Astrocyte (in vitro differentiated cells and primary cell): ENCODE measurements around the gene PCNT. TPM values are rescaled to one million over a fixed set of nuclear protein-coding genes. Genes with fewer than 3 reads are reported as not detected.

ENCODE experiments used
- DNase-seq: peaks from one replicate; pipeline ENCODE4 v3.0.0-alpha.2; 2010; ENCODE audit warnings: low read depth
- FAIRE-seq: peaks from 2 replicates; lab custom pipeline; 2011; peaks lifted over from hg19 to GRCh38; lab: Jason Lieb, UNC
- H2AFZ ChIP-seq: 2 replicates; pipeline ENCODE4 v1.6.0; 2012; ENCODE audit warnings: low read depth, low read length, inconsistent platforms
- H3K27ac ChIP-seq: 2 replicates; pipeline ENCODE4 v1.5.1; 2011; ENCODE audit warnings: low read depth, low read length, inconsistent platforms
- H3K27me3 ChIP-seq: 2 replicates; pipeline ENCODE4 v1.6.0; 2011; ENCODE audit warnings: low read length, inconsistent platforms; ENCODE audit not compliant: insufficient read depth
- H3K36me3 ChIP-seq: 2 replicates; pipeline ENCODE4 v1.5.1; 2011; ENCODE audit warnings: low read length, inconsistent platforms; ENCODE audit not compliant: insufficient read depth
- H3K4me1 ChIP-seq: 2 replicates; pipeline ENCODE4 v1.5.1; 2011; ENCODE audit warnings: low read length, inconsistent platforms; ENCODE audit not compliant: insufficient read depth
- H3K4me2 ChIP-seq: 2 replicates; pipeline ENCODE4 v1.6.0; 2012; ENCODE audit warnings: low read length, inconsistent platforms
- H3K4me3 ChIP-seq: 2 replicates; pipeline ENCODE4 v1.5.1; 2011; ENCODE audit warnings: low read depth, mild to moderate bottlenecking, low read length, inconsistent platforms; ENCODE audit not compliant: insufficient read depth
- H3K79me2 ChIP-seq: 2 replicates; pipeline ENCODE4 v1.6.0; 2012; ENCODE audit warnings: mild to moderate bottlenecking, low read length, inconsistent platforms; ENCODE audit not compliant: insufficient read depth
- H3K9ac ChIP-seq: 2 replicates; pipeline ENCODE4 v1.6.0; 2012; ENCODE audit warnings: mild to moderate bottlenecking, low read length, inconsistent platforms
- H3K9me3 ChIP-seq: 2 replicates; pipeline ENCODE4 v1.5.1; 2012; ENCODE audit warnings: low read depth, mild to moderate bottlenecking, low read length, inconsistent platforms; ENCODE audit not compliant: insufficient read depth
- H4K20me1 ChIP-seq: 2 replicates; pipeline ENCODE4 v1.6.0; 2012; ENCODE audit warnings: low read length, inconsistent platforms; ENCODE audit not compliant: insufficient read depth
- H3K27ac Mint-ChIP-seq: one replicate; pipeline ENCODE4 v1.8.0; 2021; ENCODE audit warnings: mild to moderate bottlenecking, mixed read lengths; ENCODE audit not compliant: unreplicated experiment
- H3K27me3 Mint-ChIP-seq: one replicate; pipeline ENCODE4 v1.8.0; 2021; ENCODE audit warnings: low read depth, mixed read lengths; ENCODE audit not compliant: unreplicated experiment
- H3K36me3 Mint-ChIP-seq: one replicate; pipeline ENCODE4 v1.8.0; 2021; ENCODE audit warnings: low read depth, mixed read lengths; ENCODE audit not compliant: unreplicated experiment
- H3K4me1 Mint-ChIP-seq: one replicate; pipeline ENCODE4 v1.8.0; 2021; ENCODE audit warnings: low read depth, mixed read lengths; ENCODE audit not compliant: unreplicated experiment
- H3K4me3 Mint-ChIP-seq: one replicate; pipeline ENCODE4 v1.8.0; 2021; ENCODE audit warnings: mild to moderate bottlenecking, moderate library complexity, mixed read lengths; ENCODE audit not compliant: unreplicated experiment
- H3K9me3 Mint-ChIP-seq: one replicate; pipeline ENCODE4 v1.8.0; 2021; ENCODE audit warnings: mild to moderate bottlenecking, mixed read lengths; ENCODE audit not compliant: unreplicated experiment
- EZH2 ChIP-seq: IDR thresholded peaks from 2 replicates; pipeline ENCODE4 v1.6.1; 2012; ENCODE audit warnings: mild to moderate bottlenecking, low read length, inconsistent platforms; ENCODE audit not compliant: insufficient read depth
- total RNA-seq: library from RNA; stranded (reverse); gene quantifications from 2 replicates; pipeline ENCODE4 v1.2.1, GENCODE V29; 2021
- TF ChIP-seq, protein P1 (sequence below): IDR thresholded peaks from 2 replicates; pipeline ENCODE4 v1.5.1; 2011; ENCODE audit warnings: low read depth, mild to moderate bottlenecking, inconsistent platforms, low read length, moderate library complexity; ENCODE audit not compliant: insufficient read depth

Gene PCNT
- total RNA-seq, 1 donor from 2014 or later = 19.9 TPM

- no peak overlapping the region for H3K27ac ChIP-seq
- Mint-ChIP-seq H3K4me3 (no peak overlapping the region), H3K27ac (no peak overlapping the region), H3K4me1 (no peaks in the 10 kb centered on the region), H3K9me3 (no peaks in the 10 kb centered on the region), H3K27me3 (no peaks in the 10 kb centered on the region), H3K36me3 (peaks cover 14% of the 10 kb centered on the region)
- DNase-seq (no peak), FAIRE-seq (no peak)
- H3K4me2 ChIP-seq = no peak overlapping the region
- no peak overlapping the region for H3K4me3 ChIP-seq
- peaks cover 4% of the 10 kb centered on the region for H3K36me3 ChIP-seq
- no peak for TF ChIP-seq EZH2
- TF ChIP-seq, protein P1, sequence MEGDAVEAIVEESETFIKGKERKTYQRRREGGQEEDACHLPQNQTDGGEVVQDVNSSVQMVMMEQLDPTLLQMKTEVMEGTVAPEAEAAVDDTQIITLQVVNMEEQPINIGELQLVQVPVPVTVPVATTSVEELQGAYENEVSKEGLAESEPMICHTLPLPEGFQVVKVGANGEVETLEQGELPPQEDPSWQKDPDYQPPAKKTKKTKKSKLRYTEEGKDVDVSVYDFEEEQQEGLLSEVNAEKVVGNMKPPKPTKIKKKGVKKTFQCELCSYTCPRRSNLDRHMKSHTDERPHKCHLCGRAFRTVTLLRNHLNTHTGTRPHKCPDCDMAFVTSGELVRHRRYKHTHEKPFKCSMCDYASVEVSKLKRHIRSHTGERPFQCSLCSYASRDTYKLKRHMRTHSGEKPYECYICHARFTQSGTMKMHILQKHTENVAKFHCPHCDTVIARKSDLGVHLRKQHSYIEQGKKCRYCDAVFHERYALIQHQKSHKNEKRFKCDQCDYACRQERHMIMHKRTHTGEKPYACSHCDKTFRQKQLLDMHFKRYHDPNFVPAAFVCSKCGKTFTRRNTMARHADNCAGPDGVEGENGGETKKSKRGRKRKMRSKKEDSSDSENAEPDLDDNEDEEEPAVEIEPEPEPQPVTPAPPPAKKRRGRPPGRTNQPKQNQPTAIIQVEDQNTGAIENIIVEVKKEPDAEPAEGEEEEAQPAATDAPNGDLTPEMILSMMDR = no peak
- no peaks in the 10 kb centered on the region for H3K9me3 ChIP-seq
- H3K27me3 ChIP-seq = no peaks in the 10 kb centered on the region
- H2AFZ ChIP-seq = no peak overlapping the region
- H3K4me1 ChIP-seq = no peaks in the 10 kb centered on the region
- H3K9ac ChIP-seq = no peak overlapping the region
- H4K20me1 ChIP-seq = peaks cover 4% of the 10 kb centered on the region
- H3K79me2 ChIP-seq = no peaks in the 10 kb centered on the region
Observed at GRCh38 chr21:46424621-46425020, 100.7 kb downstream of the PCNT start.

GRCh38 chr21:46425041-46425440, 101.1 kb downstream of the PCNT start:
- Mint-ChIP-seq H3K9me3 (no peaks in the 10 kb centered on the region), H3K4me3 (no peak overlapping the region), H3K27me3 (no peaks in the 10 kb centered on the region), H3K36me3 (peaks cover 15% of the 10 kb centered on the region), H3K4me1 (no peaks in the 10 kb centered on the region), H3K27ac (no peak overlapping the region)
- Histone ChIP-seq H4K20me1 (peaks cover 4% of the 10 kb centered on the region), H3K9ac (no peak overlapping the region), H3K27ac (no peak overlapping the region), H2AFZ (no peak overlapping the region), H3K4me3 (no peak overlapping the region), H3K9me3 (no peaks in the 10 kb centered on the region), H3K36me3 (peaks cover 4% of the 10 kb centered on the region), H3K4me2 (no peak overlapping the region), H3K27me3 (no peaks in the 10 kb centered on the region), H3K79me2 (no peaks in the 10 kb centered on the region), H3K4me1 (no peaks in the 10 kb centered on the region)
- DNase-seq (no peak), FAIRE-seq (no peak)
- TF ChIP-seq EZH2 = no peak
- TF ChIP-seq, protein P1 = no peak

- Histone ChIP-seq H2AFZ (no peak overlapping the region), H4K20me1 (peaks cover 2% of the 10 kb centered on the region), H3K4me1 (no peaks in the 10 kb centered on the region), H3K4me3 (no peak overlapping the region), H3K36me3 (peaks cover 1% of the 10 kb centered on the region), H3K9me3 (no peaks in the 10 kb centered on the region), H3K27ac (no peak overlapping the region), H3K9ac (no peak overlapping the region), H3K79me2 (no peaks in the 10 kb centered on the region), H3K27me3 (no peaks in the 10 kb centered on the region), H3K4me2 (no peak overlapping the region)
- Mint-ChIP-seq H3K4me1 (no peaks in the 10 kb centered on the region), H3K36me3 (peaks cover 10% of the 10 kb centered on the region), H3K9me3 (no peaks in the 10 kb centered on the region), H3K27me3 (no peaks in the 10 kb centered on the region), H3K27ac (no peak overlapping the region), H3K4me3 (no peak overlapping the region)
- FAIRE-seq (no peak), DNase-seq (no peak)
- TF ChIP-seq, protein P1 = no peak
- no peak for TF ChIP-seq EZH2
Observed at GRCh38 chr21:46425571-46425970, 101.6 kb downstream of the PCNT start.
